ENCODE data around the gene SLC25A34.

GRCh38 chr1:15719381-15720120 lies 16.5 kb upstream of the SLC25A34 start:
- TF ChIP-seq POLR2A (IDR thresholded peaks at IDR 0.05), result no peak
- TF ChIP-seq CTCF (IDR thresholded peaks at IDR 0.05), result no peak
